Globus pallidus (tissue), 1 donor: ENCODE data around the gene ADD3.
"Not testable (repeated sequence)": the region's sequence is repeated elsewhere in the genome, so short reads cannot be mapped to it uniquely, and the experiment has no call there.

Source experiments
- DNase-seq: peaks from one replicate; pipeline ENCODE4 v3.0.0-alpha.2; 2015; ENCODE audit warnings: low spot score

The ADD3 gene

DNA sequence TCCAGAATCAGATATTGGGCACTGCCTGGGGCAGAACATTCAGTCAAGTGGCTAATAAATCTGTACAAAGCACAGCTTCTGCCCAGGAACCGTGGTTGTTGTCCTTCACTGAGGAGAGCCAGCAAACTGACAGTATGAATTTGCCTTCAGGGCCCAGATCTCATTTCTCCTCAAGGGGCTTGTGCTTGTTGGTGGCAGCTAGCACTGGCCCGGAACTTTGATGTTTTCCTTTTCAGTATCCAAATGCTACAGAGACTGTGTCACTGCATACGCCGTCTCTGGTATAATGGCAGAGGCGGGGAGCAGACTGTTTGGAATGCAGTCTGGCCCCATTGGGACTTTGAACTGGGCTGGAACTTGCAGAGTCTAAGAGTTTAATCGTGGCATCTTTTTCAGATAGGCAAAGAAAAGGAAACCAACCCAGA lies 30.4 kb upstream of the ADD3 start:
- no peak for DNase-seq

DNA sequence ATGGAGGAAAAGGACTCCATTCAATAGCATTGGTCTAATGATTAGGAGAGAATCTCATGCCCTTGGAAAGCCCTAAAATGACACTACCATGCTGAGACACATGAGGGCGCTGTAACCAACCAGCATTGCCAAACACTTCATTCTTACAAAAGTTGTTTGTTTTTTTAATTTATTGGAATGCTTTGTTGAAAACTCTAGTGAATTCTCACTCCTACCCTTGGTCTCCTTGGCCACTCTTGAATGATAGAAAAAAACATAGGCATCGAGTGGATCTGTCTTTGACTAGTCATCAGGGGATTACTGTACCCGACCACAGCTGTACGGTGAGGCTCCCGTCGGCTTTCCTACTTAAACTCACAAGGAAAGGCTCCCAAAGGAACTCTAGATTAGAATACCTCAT lies 29.3 kb upstream of the ADD3 start:
- DNase-seq = peak; percentile 70

DNA sequence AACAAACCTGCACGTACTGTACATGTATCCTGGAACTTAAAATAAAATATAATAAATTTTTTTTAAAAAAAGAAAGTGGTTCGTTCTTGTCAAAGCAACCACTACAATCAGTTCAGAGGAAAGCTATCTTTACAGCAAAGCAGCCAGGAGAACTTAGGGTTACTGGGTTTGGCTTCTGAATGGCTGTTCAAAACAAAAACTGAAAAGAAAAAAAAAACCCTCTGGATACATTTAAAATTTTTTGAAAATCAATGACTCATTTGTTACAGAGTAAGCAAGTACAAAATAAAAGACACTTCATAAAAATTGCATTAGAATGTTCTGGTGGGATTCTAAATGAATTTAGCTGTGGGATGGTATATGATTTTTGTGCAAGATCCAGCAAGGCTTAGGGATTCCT lies 28.6 kb upstream of the ADD3 start:
- DNase-seq = no peak

DNA sequence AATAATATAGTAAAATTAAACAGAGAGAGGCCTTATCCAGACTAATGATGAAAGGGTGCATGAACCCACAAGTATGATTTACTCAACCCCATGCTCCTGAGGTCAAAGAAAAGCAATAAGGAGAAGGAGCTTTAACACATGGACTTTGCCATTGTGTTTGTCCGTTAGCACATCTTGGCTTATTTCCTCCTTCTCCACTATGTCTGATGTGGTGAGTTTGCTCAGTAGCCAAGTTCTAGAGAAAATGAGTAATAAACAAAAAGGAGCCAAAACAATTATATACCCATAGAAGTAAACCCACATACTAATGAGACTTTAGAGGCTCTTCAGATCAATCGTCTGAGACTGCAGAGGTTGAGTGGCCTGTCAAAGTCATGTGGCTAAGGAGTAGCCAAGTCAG lies 26.1 kb upstream of the ADD3 start:
- no peak for DNase-seq

DNA sequence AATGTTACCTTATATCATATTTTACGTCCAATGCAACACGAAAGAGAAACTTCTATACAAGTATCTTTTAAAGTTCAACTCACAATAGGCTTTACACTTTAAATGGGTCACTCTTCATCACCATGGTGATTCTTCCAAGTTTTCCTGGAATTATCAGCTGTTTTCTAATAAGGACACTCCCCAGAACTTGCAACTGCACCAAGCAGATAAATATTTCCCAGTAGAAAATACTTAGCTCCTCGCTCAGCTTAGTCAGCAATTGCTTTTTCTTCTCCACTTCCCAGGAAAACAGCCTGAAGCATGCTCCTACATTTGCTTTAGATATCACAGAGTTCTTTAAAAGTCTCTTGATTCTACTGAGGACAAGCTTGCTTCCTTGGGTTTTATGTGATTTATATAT lies 25.7 kb upstream of the ADD3 start:
- no peak for DNase-seq

DNA sequence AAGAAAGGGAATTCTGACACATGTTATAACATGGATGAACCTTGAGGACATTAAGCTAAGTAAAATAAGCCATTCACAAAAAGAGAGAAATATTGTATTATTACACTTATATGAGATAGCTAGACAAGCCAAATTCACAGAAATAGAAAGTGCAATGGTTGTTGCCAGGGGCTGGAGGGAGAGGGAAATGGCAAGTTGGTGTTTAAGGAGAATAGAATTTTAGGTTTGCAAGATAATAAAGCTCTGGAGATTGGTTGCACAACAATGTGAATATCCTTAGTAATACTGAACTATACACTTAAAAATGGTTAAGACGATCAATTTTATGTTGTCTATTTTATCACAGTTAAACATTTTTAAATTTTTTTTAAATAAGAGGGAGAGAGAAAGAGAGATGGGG lies 25.0 kb upstream of the ADD3 start:
- DNase-seq = no peak

DNA sequence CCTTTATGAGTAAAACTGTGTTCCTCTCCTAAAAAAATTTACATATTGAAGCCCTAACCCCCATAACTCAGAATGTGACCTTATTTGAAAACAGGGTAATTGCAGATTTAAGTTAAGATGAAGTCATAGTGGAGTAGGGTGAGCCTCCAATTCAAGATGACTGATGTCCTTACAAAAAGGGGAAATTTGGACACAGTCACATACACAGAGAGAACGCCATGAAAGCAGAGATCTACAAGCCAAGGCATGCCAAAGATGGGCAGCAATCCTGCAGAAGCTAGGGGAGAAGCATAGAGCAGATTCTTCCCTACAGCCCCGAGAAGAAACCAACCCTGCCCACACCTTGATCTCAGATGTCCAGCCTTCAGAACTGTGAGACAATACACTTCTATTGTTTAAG lies 23.8 kb upstream of the ADD3 start:
- DNase-seq = no peak

DNA sequence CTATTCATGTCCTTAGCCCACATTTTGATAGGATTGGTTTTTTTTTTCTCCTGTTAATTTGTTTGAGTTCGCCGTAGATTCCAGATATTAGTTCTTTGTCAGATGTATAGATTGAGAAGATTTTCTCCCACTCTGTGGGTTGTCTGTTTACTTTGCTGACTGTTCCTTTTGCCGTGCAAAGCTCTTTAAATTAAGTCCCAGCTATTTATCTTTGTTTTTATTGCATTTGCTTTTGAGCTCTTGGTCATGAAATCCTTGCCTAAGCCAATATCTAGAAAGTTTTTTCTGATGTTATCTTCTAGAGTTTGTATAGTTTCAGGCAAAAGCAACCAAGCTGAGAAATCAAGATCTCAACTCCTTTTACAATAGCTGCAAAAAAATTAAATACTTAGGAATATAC lies 22.0 kb upstream of the ADD3 start:
- DNase-seq = not testable (repeated sequence)

DNA sequence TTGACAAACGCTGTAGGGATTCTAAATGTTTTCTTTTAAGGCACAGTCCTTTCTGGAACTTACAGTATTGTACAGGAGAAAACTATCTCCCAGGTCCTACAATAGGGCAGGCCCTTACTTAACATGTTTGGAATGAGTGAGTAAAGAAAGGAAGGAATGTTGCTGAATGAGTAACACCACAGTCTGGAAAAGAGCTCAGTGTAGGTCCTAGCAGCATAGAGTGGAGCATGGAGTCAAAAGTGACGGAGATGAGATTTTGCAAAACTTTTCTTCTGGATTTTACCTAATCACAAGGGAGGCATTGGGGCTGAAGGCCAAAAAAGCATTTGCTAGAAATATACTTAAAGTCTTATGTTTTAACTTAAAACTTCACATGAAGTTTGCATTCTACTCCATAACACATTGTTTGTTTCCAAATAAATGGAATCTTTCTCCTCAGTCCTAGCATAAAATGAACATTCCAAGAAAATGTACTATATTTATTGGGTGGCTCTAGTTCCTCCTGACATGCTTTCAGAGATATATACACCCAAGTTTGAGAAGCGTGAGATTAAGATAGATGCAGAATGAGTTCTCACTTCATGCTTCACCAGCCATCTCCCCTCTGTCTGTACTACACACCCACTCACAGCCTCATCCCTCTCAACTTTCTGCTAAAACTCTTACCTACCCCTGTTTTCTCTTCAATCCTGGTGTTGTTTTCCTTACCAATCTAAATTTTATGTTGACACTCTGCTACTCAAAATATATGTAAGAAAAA lies 20.2 kb upstream of the ADD3 start:
- no peak for DNase-seq

DNA sequence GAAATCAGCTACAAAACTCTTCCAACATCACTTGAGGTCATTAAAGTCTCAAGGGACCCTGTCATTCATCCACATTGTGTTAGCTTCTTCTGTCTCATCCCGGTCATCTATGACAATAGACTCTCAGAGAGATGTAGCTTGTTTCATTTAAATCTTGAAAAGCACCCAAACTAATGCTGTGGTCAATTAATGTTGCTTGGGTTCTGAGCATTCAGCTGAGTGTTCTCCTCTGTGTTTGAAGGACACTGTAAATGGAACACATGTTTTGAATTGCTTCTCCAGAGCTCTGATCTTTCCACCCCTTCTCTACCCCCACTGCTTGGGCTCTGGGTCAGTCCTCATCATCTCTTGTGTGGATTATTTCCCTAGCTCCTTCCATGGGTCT lies 19.6 kb upstream of the ADD3 start:
- no peak for DNase-seq

DNA sequence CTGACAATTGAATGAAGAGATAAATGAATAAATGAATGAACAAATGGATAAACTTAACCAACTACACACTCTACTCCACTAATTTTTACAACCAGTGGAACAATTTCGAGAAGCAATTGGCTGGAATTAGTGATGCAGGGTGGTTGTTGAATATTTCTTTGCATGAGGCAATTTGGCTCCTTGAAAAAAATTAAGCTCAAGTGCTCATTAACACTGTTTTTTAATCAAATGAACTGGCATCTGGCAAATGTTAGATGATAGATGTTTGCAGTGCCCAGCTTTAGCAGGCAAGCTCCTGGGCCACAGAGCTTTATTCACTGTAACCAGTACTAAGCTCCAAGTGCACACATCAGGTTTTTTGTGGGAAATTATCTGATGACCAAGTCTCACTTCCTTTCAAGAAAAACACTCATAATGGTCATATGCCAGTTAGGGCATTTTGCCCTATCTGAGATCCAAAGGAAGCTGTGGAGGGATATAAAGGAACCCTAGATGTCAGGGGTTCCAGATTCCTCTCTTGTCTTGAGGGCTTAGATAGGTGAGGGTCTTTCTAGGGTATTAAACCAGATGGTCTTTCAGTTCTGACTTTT lies 16.4 kb upstream of the ADD3 start:
- no peak for DNase-seq

DNA sequence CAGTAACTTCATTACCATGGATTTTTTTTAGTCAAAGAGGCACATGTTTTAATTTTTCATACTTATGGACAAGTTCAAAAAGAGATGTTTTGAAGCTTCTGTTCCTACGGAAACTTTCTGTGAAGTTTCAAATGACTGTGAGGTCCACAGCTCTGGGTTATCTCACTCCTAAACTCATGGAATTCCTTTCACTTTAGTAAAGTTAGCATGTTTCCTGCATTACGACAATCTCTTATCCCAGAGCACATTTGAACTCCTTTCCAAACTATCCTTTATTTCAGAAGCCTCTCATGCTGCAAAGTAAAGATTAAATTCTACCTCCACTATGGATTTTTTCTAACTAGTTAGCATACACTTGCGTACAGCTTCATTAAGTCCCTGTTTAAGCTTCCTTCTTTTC lies 15.3 kb upstream of the ADD3 start:
- DNase-seq = no peak

DNA sequence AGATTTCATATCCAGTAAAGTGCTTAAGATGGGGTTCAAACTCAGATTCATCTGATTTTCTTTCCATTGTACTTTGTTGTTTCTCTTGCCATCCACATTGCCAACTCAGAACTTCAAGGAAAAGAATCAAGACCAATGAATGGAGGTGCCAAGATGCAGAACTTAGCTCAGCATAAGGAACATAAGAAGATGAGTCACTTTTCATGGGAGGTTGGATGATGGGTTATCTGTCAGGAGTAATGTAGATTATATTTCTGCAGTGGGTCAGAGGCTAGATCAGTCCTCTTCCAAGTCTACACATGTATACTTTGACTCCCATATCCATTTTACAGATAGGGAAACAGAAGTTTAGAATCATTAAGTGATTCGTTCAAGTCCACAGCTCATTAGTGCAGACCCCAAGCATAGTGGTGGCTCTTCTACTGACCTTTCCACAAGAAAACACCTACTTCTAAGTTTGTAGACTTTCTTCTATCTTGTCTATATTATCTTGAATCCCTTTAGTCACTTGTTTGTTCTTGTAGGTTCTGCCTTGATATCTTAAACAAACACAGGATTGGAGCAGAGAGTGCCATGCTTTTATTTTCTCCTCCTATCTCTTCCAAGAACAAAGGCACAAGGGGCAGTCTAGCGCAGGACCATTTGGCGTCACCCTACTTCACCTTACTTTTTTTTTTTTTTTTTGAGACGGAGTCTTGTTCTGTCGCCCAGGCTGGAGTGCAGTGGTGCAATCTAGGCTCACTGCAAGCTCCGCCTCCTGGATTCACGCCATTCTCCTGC lies 14.0 kb upstream of the ADD3 start:
- no peak for DNase-seq

DNA sequence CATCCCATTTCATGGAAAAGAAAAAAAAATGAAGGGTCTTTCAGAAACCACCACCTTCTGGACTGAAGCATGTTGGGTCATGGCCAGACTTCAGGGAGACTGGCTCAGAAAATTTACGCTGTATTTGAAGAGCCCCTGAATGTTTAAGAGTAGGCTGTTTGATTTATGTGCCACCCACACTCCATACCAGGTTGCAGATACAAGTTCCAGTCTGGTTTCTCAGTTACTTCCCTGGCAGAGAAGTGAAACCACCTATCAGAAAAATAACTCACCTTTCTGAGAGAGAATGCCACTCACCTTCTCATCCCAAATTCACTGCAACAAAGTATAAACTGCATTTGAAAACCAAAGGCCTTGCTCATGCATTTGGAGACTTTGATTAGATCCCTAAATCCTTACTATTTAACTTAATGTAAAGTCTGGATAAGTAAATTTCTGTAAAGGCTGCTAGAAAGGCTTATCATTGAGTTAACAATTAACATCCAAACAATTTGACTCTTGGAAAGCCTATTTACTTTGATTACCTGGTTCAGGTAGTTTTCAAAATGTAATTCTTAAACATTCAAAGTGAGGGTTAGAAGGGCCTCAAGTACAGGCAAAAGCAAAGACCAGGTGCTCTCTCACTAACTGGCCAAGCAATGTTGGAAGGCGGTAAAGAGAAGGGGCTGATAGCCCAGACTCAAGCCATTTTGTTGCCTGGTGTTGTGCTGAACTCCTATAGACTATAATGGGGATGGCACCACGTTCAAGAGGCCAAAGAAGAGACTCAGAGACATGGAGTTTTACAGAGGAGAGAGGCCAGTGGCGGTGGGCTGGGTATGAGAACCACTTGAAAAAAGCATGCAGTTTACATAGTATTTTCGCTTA lies 12.8 kb upstream of the ADD3 start:
- no peak for DNase-seq

DNA sequence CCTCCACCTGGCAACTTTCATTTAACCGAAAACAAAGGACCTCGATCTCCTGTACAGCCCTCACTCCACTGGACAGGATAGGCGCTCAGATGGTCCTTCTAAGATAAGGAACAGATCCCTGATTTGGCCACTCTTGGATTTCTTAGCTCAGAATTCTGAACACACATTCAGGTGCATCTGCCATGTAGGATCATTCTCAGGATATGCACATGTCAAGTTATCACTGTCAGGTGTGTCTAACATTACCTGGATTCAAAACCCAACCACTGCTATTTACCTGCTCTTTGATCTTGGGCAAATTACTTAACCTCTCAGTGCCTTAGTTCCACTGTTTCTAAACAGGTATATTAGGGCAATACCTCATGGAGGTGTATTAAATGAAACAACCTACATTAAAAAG lies 12.2 kb upstream of the ADD3 start:
- DNase-seq = no peak

DNA sequence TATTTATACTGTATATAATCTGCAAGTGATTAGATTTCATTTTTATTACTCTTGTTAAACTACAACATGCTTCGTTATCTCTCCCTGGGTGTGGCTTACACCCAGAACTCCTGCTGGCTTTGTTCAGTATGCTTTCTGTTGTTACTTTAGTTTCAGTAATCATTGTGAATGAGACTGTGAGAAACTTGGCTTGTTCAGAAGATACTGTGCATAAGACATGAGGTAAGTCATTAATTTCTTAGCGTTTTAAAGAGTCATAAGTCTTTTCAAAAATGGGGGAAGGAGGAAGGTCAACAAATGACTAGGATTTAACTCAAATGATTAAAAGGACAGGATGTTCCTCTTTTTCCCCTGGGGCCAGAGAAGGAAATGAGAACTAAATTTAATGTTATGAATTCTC lies 11.6 kb upstream of the ADD3 start:
- DNase-seq = no peak

DNA sequence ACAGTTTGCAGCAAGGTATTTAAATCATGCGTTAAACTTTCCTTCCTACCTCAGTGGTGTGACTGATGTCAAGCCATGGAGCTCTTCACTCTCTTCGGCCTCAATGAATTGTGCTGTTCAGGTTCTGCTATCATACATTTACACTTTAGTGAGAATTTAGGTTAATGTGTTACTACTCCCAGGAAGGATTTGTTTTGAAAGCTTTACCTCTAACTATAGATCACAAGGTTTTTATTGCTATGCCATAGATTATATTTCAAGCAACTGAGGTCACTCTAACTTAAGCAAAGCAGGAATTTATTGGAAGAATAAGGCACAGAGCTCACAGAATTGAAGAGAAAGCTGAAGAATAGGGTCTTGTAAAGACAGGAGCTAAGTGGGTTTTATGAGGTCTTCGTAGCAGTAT lies 11.0 kb upstream of the ADD3 start:
- DNase-seq = no peak

DNA sequence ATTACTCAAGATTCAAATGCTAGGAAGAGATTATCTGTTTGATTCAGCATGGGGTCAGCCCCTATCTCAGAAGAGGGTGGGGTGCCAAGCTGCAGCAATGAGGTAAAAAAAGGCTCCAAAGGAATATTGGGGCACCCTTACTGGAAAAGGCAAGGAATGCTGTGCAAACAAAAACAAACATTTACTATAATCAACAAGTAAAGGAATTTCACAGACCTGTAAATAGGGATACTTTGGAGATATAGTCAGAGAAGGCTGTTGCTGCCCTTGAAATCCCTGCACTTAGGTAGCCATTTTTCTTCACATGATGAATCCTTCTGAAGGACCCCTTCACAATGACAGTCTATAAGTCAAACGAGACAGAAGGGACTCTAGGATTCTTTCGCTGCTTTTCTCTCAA lies 10.6 kb upstream of the ADD3 start:
- no peak for DNase-seq

DNA sequence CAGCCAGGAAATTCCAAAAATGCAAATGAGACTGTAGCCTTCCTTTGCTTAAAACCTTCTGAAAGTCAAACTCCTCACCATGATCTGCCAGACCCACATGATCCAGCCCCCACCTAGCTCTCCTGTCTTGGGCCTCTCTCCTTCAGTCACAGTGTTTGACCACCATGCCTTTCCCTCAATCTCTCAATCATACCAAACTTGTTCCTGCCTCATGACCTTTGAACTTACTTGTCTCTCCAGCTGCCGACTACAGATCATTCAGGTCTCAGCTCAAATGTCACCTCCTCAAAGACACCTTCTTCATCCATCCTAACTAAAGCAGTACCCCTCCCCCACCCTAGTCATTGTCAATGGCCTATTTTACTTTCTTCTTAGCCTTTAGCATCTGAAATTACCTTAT lies 9.3 kb upstream of the ADD3 start:
- DNase-seq = no peak

DNA sequence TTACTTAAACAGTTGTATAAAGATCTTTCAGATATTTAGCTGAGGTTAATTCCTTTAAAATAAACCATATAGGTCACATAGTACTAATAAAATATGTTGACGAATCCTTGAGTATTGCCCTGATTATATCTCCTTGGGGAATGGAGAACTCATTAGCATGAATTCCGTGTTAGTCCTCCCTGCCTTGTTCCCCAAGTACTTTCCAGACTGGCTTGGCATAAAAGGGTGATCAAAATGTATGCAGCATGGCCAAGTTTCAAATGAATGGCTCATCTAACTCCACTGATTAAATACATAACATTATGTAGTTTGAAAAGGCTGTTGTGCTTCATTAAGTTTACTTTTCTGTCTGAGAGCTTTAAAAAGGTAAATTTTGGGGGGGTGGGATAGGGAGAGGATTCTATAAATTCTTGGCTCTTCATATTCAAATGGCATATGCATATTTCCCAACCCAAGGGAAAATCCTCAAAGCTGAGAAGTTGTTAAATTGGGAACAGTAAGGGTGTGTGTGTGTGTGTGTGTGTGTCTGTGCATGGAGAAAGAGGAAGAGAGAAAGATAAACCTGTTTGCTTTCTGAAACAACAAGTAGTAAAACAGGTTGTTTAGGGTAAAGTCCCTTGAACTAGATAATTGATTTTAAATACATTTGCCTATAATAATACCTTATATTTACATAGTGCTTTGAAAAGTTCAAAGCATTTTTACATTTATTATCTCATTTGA lies 4.8 kb upstream of the ADD3 start:
- no peak for DNase-seq

DNA sequence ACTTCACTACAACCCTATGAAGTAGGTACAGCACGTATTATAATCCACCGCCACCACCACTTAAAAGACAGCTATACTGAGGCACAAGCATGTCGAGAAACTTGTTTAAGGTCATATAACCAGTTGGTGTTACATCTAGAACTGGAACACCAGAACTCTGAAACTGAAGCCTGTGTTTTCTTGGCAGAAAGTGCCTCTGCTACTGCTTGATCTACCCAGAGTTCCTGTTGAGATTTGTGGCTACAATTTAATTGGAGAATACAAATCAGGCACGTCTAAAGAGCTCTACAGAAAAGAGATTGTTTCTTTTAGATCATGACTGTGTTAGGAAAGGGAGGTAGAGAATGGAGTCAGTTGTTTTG lies 4.3 kb upstream of the ADD3 start:
- peak; percentile 54 for DNase-seq

DNA sequence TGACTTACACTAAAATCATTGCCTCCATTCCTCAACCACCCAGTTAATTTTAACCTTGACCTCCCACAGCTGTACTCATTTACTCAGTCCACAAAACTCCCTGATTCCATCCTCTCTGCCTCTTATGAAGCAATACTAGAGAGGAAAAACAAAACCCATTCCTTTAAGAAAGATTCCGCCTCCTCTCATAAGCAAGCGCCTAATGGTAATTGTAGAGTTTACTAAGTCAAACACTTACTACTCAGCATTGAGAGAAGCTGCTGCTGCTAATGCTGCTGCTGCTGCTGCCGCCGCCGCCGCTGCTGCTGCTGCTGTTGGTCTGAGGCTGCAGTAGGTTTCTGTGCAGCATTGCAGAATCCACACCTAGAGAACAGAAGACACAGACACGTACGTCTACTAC lies 2.1 kb upstream of the ADD3 start:
- peak; percentile 79 for DNase-seq
